Erythroblast (primary cell): ENCODE results near the gene HOGA1.

Experiments
- GATA1 ChIP-seq: IDR thresholded peaks from 2 replicates; pipeline ENCODE4 v1.6.1; 2011; ENCODE audit warnings: low read depth, mild to moderate bottlenecking, control low read depth, low read length, moderate library complexity
- POLR2A ChIP-seq: IDR thresholded peaks from 2 replicates; pipeline ENCODE4 v1.6.1; 2011; ENCODE audit warnings: mild to moderate bottlenecking, low read length

DNA sequence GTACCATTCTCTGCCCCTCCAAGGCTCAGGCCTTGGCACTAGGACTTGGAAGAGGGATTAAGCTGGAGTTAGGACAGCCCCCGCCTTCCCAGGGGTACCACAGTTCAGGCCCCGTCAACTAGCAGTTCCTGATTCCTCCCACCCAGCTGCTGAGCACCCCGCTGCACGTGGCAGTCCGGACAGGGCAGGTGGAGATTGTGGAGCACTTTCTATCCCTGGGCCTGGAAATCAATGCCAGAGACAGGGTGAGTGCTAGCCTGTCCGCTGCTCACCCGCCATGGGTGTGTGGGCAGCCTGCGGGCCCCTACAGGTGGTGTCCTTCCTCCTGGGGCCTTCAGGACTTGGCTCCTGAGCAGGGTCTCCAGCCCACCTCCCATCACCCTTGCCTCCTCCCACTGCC is 2.0 kb upstream of the HOGA1 start:
- no peak for TF ChIP-seq POLR2A
- no peak for TF ChIP-seq GATA1
